GM18511 (cell line): Measurements from ENCODE around the gene LRRC8B.
"Not testable (repeated sequence)": the region's sequence is repeated elsewhere in the genome, so short reads cannot be mapped to it uniquely, and the experiment has no call there.

Source experiments
- ATAC-seq: cut with Tn5 transposase; IDR thresholded peaks from one replicate; pipeline ENCODE4 v1.9.1; 2021; ENCODE audit warnings: mild to moderate bottlenecking, moderate library complexity; ENCODE audit not compliant: unreplicated experiment

Gene LRRC8B

GRCh38 chr1:89523572-89524368 lies 859 bp upstream of the LRRC8B start:
- ATAC-seq: peak; percentile 38

DNA sequence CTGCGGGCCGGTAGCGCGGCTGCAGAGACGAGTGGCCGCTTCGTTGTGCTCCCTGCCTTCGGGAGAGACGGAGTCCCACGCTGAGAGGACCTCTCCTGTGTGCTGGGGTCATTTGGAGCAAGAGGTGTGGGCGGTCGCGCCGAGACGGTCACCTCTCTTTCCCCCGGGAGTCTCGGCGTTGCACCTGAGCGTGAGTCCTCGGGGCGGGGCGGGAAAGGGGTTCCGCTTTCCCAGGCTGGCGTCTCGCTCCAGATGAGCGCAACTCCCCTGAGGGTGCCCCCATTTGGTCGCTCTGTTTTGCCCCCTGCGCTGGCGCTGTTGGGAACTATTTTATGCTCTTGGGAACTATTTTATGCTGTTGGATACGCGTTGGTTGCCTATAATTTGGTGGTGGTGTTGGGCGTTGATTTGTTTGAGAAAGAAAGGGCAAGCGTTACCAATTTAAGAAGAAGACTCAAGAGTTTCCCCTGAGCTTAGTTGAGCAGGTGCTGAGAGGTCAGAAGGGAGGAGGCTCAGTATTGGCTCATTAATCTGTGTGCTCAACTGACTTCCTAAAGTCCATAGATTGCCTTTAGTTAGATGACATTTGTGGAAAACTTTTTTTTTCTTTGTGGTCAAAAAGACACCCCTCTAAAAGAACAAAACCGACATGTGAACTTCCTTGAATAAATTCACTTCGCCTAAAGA lies 683 bp downstream of the LRRC8B start:
- peak; percentile 31 for ATAC-seq

- ATAC-seq: no peak
Observed at GRCh38 chr1:89527256-89527655, 2.6 kb downstream of the LRRC8B start.

- ATAC-seq: no peak
Observed at GRCh38 chr1:89527750-89528381, 3.2 kb downstream of the LRRC8B start.

GRCh38 chr1:89528382-89528780 lies 3.8 kb downstream of the LRRC8B start:
- ATAC-seq: no peak

DNA sequence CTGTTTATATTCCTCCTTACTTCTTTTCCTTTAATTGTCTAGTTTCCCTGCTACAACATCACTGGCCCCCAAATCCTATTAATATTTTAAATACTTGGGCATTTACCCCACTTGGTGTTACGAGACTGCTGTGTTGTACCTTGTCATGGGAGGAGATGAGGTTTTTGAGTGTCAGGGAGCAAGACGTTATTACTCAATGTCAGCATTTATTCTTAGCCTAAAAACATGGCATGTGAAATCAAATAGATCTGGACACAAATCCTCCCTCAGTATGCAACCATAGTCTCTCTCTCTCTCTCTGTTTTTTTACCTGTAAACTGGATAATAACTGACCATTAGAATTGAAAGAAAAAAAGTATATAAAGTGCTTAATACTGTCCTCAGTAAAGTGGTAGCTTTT lies 4.6 kb downstream of the LRRC8B start:
- no peak for ATAC-seq

- ATAC-seq: no peak
Observed at GRCh38 chr1:89530444-89531089, 5.9 kb downstream of the LRRC8B start.

- ATAC-seq: no peak
Observed at GRCh38 chr1:89531480-89532139, 7.0 kb downstream of the LRRC8B start.

DNA sequence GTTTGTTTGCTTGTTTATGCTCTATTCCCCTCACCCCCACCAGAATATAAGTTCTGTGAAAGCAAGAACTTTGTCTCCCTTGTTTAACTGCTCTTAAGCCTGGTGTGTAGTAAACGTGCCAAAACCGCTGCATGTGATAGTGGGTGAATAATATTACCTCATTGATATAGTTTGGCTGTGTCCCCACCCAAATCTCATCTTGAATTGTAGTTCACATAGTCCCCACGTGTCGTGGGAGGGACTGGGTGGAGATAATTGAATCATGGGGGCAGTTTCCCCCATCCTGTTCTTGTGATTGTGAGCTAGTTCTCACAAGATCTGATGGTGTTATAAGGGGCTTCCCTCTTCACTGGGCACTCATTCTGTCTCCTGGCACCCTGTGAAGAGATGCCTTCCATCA lies 7.6 kb downstream of the LRRC8B start:
- no peak for ATAC-seq

DNA sequence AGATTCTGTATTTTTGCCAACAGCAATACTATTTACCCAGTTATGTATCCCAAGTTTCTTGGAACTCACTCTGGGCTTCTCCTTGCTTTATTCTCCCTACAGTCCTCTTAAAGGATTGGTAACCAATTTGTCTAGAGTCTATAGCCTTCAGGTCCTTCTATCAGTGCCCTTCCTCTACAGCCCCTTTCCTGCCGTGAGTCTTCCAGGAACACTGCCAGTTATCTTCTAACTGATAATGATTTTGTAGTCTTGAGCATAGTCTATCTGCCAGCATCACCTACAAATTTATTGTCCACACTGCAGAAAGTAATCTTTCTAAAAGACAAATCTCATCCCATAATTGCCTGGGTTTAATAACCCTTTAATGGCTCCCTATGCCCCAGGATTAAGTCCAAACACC lies 8.2 kb downstream of the LRRC8B start:
- ATAC-seq: no peak

- no peak for ATAC-seq
Observed at GRCh38 chr1:89535537-89535936, 10.9 kb downstream of the LRRC8B start.

DNA sequence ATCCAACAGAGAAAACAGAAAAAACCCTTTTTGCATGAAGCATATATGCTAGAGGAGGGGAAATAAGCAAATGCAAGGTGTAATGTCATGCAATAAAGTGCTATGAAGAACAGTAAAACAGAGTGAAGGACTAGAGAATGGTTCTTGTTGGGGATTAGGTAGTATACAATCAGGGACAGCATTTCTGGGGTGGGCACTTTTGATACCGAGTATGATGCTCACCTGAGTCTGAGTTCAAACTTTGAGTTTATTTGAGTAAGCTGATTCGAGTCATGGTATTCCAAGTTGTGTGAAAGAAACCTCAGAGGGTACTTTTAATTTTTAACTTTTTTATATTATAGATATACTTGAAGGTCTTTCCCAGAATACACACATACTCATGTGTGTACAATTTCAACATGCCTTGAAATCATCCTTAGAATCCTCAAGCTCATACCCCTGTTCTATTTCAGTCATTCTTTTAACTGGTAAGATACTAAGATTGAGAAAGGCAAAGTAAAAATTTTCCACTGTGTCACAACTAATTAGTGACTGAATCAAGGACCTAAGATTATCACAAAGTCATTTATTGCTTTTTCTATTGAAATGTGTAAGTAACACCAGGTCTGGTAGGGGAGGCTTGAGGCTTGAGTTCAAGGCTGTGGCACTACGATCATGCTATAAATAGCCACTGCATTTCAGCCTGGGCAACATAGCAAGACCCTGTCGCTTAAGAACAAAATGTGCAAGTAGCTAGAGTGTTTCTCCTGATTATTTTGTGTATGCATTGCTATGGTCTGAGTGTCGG lies 12.1 kb downstream of the LRRC8B start:
- ATAC-seq: no peak

GRCh38 chr1:89538361-89538760 lies 13.7 kb downstream of the LRRC8B start:
- no peak for ATAC-seq

DNA sequence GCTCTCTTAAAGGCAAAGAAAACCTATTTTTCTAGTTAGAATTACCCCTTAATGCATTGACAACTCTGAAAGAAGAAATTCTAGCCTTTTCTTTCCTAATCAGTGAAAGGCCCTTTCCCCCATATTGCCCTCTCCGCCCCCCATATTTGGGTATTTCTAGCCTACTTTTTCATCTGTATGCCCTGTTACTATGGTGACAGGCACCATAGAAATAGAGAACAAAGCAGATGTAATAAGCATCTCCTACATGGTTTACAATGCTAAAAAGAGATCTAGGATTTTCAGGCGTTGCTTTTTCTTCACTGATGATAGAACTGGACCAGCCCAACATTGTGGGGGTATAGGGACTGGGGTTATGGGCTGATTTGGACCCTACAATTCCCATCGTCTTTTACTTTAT lies 14.5 kb downstream of the LRRC8B start:
- no peak for ATAC-seq

- no peak for ATAC-seq
Observed at GRCh38 chr1:89540406-89540970, 15.9 kb downstream of the LRRC8B start.

DNA sequence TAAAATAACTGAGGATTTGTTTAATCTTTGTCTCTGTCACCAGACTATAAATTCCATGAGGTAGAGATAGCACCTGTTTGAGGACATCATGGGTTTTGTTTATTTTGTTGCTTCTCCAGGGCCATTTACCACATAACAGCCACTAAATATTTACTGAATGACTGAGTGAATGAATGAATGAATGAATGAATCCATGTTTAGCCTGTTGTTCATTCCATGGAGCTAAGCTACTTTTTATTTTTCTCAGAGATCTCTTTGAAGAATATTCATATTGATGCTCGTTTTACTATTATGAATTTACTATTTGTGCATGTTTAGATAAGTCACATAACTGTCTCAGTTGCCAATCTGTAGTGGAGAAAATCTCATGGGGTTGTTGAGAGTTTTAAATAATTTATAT lies 17.7 kb downstream of the LRRC8B start:
- no peak for ATAC-seq

- ATAC-seq: not testable (repeated sequence)
Observed at GRCh38 chr1:89543632-89544031, 19.0 kb downstream of the LRRC8B start.

- ATAC-seq: no peak
Observed at GRCh38 chr1:89545264-89546038, 20.8 kb downstream of the LRRC8B start.
